Caco-2 (cell line): ENCODE results near the gene PARVB. TPM values are rescaled to one million over a fixed set of nuclear protein-coding genes. Genes with fewer than 3 reads are reported as not detected.

ENCODE experiments used
- BruUV-seq: library from RNA; stranded (reverse); fragments of 400-500 nt; replicated peaks from 2 replicates; lab custom pipeline; 2021; lab: Mats Ljungman, UMichigan
- CTCF ChIA-PET: fragments of 300-600 bp; sonication (Branson Sonifier 250); formaldehyde crosslinking; loops from one replicate; lab custom pipeline; 2022; ENCODE audit warnings: antibody characterized with exemption; lab: Charles Lee
- POLR2A ChIA-PET: fragments of 300-600 bp; sonication (Branson Sonifier 250); formaldehyde crosslinking; loops from one replicate; lab custom pipeline; 2022; ENCODE audit warnings: antibody characterized with exemption; lab: Charles Lee
- DNase-seq, 2 experiments: peaks; one replicate each; pipeline versions ENCODE4 v3.0.0 to v3.0.0-alpha.2; 2020 to 2022
- H3K27me3 ChIP-seq: replicated peaks from 2 replicates; pipeline ENCODE4 v1.6.0; 2011; ENCODE audit warnings: low read length; ENCODE audit not compliant: control insufficient read depth, insufficient read depth
- H3K36me3 ChIP-seq: 2 replicates; pipeline ENCODE4 v1.5.1; 2011; ENCODE audit warnings: low read length; ENCODE audit not compliant: control insufficient read depth, insufficient read depth
- H3K4me1 ChIP-seq: fragments of 250-450 bp; sonication (Bioruptor Pico); 2 replicates; pipeline ENCODE4 v1.5.1; 2020; ENCODE audit warnings: mild to moderate bottlenecking
- H3K4me3 ChIP-seq: 2 replicates; pipeline ENCODE4 v1.5.1; 2011; ENCODE audit warnings: low read depth, mild to moderate bottlenecking, control low read depth, low read length
- H3K9me3 ChIP-seq: fragments of 250-450 bp; sonication (Bioruptor Pico); 2 replicates; pipeline ENCODE4 v1.5.1; 2020; ENCODE audit warnings: mild to moderate bottlenecking, moderate library complexity
- H3K27ac Mint-ChIP-seq: one replicate; pipeline ENCODE4 v1.8.0; 2022; ENCODE audit warnings: mixed read lengths; ENCODE audit not compliant: unreplicated experiment
- H3K27me3 Mint-ChIP-seq: one replicate; pipeline ENCODE4 v1.8.0; 2022; ENCODE audit warnings: mixed read lengths; ENCODE audit not compliant: insufficient read depth, unreplicated experiment
- H3K36me3 Mint-ChIP-seq: one replicate; pipeline ENCODE4 v1.8.0; 2022; ENCODE audit warnings: mild to moderate bottlenecking, mixed read lengths; ENCODE audit not compliant: insufficient read depth, unreplicated experiment
- H3K4me1 Mint-ChIP-seq: one replicate; pipeline ENCODE4 v1.8.0; 2022; ENCODE audit warnings: low read depth, mixed read lengths; ENCODE audit not compliant: unreplicated experiment
- H3K4me3 Mint-ChIP-seq: one replicate; pipeline ENCODE4 v1.8.0; 2022; ENCODE audit warnings: mild to moderate bottlenecking, moderate library complexity, mixed read lengths; ENCODE audit not compliant: unreplicated experiment
- H3K9me3 Mint-ChIP-seq: one replicate; pipeline ENCODE4 v1.8.0; 2022; ENCODE audit warnings: mixed read lengths; ENCODE audit not compliant: unreplicated experiment
- CTCF ChIP-seq, 2 experiments: fragments of 200-600 bp in 1 of 2; IDR thresholded peaks; 1 replicate in 1 of 2; 2 replicates in 1 of 2; pipeline versions ENCODE4 v1.5.1 to v1.8.0; 2011 to 2022; ENCODE audit warnings: antibody characterized with exemption in 1 of 2, control low read depth in 1 of 2, inconsistent platforms in 1 of 2, low read depth in 1 of 2, low read length in 1 of 2, mild to moderate bottlenecking in 1 of 2, moderate library complexity in 1 of 2; ENCODE audit not compliant: insufficient read depth in 1 of 2, severe bottlenecking in 1 of 2, unreplicated experiment in 1 of 2
- intact Hi-C: fragments of 100-400 bp; cut with micrococcal nuclease; formaldehyde crosslinking; loops from one replicate; pipeline ENCODE4 v1.10.0; 2022; ENCODE audit not compliant: unreplicated experiment
- total RNA-seq: library from RNA; stranded (reverse); gene quantifications from 2 replicates; pipeline ENCODE4 v1.2.3, GENCODE V29; 2022

The PARVB gene
- total RNA-seq, 1 experiment from 2014 or later, result 28.8 TPM

- no peaks in the 10 kb centered on the region for H3K9me3 ChIP-seq
- H3K4me1 Mint-ChIP-seq, result no peaks in the 10 kb centered on the region
- TF ChIP-seq CTCF (IDR thresholded peaks at IDR 0.05; ENCODE audit: insufficient read depth in 1 of 2, low read depth in 1 of 2, low read length in 1 of 2, severe bottlenecking in 1 of 2, unreplicated experiment in 1 of 2), result no peak
- intact Hi-C loops, result no loop called here
- H3K36me3 Mint-ChIP-seq, result peaks cover 56% of the 10 kb centered on the region
- H3K4me3 ChIP-seq, result no peak overlapping the region
- no peaks in the 10 kb centered on the region for H3K9me3 Mint-ChIP-seq
- peaks cover 2% of the 10 kb centered on the region; the same call in 1 of the 2 replicates for H3K36me3 ChIP-seq
- H3K27me3 ChIP-seq, result no peaks in the 10 kb centered on the region
- ChIA-PET CTCF (no interaction called here), POLR2A (no interaction called here)
- no peak for DNase-seq
- H3K27ac Mint-ChIP-seq, result no peak overlapping the region
- no TSS peak for BruUV-seq
- H3K4me1 ChIP-seq, result no peaks in the 10 kb centered on the region
- H3K4me3 Mint-ChIP-seq, result no peak overlapping the region
- no peaks in the 10 kb centered on the region for H3K27me3 Mint-ChIP-seq
Observed at GRCh38 chr22:43978558-43978957, 45.5 kb upstream of the PARVB start.

- ChIA-PET POLR2A (no interaction called here), CTCF (no interaction called here)
- intact Hi-C loops, result no loop called here
- BruUV-seq, result no TSS peak
- no peaks in the 10 kb centered on the region for H3K27me3 ChIP-seq
- H3K36me3 ChIP-seq, result peaks cover 2% of the 10 kb centered on the region; the same call in 1 of the 2 replicates
- H3K9me3 Mint-ChIP-seq, result no peaks in the 10 kb centered on the region
- no peaks in the 10 kb centered on the region for H3K4me1 ChIP-seq
- peak overlapping the region; percentile 45 for H3K27ac Mint-ChIP-seq
- TF ChIP-seq CTCF (IDR thresholded peaks at IDR 0.05; ENCODE audit: insufficient read depth in 1 of 2, low read depth in 1 of 2, low read length in 1 of 2, severe bottlenecking in 1 of 2, unreplicated experiment in 1 of 2), result no peak
- no peak overlapping the region for H3K4me3 ChIP-seq
- no peak for DNase-seq
- H3K9me3 ChIP-seq, result no peaks in the 10 kb centered on the region
- no peak overlapping the region for H3K4me3 Mint-ChIP-seq
- peaks cover 46% of the 10 kb centered on the region for H3K36me3 Mint-ChIP-seq
- no peaks in the 10 kb centered on the region for H3K4me1 Mint-ChIP-seq
- H3K27me3 Mint-ChIP-seq, result no peaks in the 10 kb centered on the region
Observed at GRCh38 chr22:43980579-43980978, 43.5 kb upstream of the PARVB start.

- no peaks in the 10 kb centered on the region for H3K27me3 Mint-ChIP-seq
- H3K36me3 Mint-ChIP-seq, result peaks cover 44% of the 10 kb centered on the region
- TF ChIP-seq CTCF (IDR thresholded peaks at IDR 0.05; ENCODE audit: insufficient read depth in 1 of 2, low read depth in 1 of 2, low read length in 1 of 2, severe bottlenecking in 1 of 2, unreplicated experiment in 1 of 2), result no peak
- no peaks in the 10 kb centered on the region for H3K9me3 Mint-ChIP-seq
- H3K4me3 ChIP-seq, result no peak overlapping the region
- H3K27ac Mint-ChIP-seq, result no peak overlapping the region
- H3K27me3 ChIP-seq, result no peaks in the 10 kb centered on the region
- H3K4me3 Mint-ChIP-seq, result no peak overlapping the region
- H3K4me1 ChIP-seq, result no peaks in the 10 kb centered on the region
- ChIA-PET POLR2A (no interaction called here), CTCF (no interaction called here)
- intact Hi-C loops, result no loop called here
- H3K36me3 ChIP-seq, result peaks cover 2% of the 10 kb centered on the region; the same call in 1 of the 2 replicates
- H3K9me3 ChIP-seq, result no peaks in the 10 kb centered on the region
- no peak for DNase-seq
- no TSS peak for BruUV-seq
- no peaks in the 10 kb centered on the region for H3K4me1 Mint-ChIP-seq
Observed at GRCh38 chr22:43980996-43981395, 43.1 kb upstream of the PARVB start.
